ENCODE measurements around the gene DPP9.
"Not testable (repeated sequence)": the region's sequence is repeated elsewhere in the genome, so short reads cannot be mapped to it uniquely, and the experiment has no call there.

The DPP9 gene

GRCh38 chr19:4691373-4691772 lies 32.3 kb downstream of the DPP9 start:
- in situ Hi-C loops (cut with MboI; ENCODE audit: low sequenced_read_pairs), result no loop called here

- in situ Hi-C loops (cut with MboI; ENCODE audit: low sequenced_read_pairs), result no loop called here
Measured at GRCh38 chr19:4690361-4690760, 33.3 kb downstream of the DPP9 start.

- in situ Hi-C loops (cut with MboI; ENCODE audit: low sequenced_read_pairs), result no loop called here
Measured at GRCh38 chr19:4689403-4689802, 34.2 kb downstream of the DPP9 start.

GRCh38 chr19:4688587-4688986 lies 35.1 kb downstream of the DPP9 start:
- in situ Hi-C loops (cut with MboI; ENCODE audit: low sequenced_read_pairs), result no loop called here

- in situ Hi-C loops (cut with MboI; ENCODE audit: low sequenced_read_pairs), result no loop called here
Measured at GRCh38 chr19:4687396-4687795, 36.2 kb downstream of the DPP9 start.

- in situ Hi-C loops (cut with MboI; ENCODE audit: low sequenced_read_pairs), result no loop called here
Measured at GRCh38 chr19:4686700-4687099, 36.9 kb downstream of the DPP9 start.

GRCh38 chr19:4684312-4685095 lies 39.1 kb downstream of the DPP9 start:
- in situ Hi-C loops (cut with MboI; ENCODE audit: low sequenced_read_pairs), result no loop called here

- in situ Hi-C loops (cut with MboI; ENCODE audit: low sequenced_read_pairs), result no loop called here
Measured at GRCh38 chr19:4682417-4683200, 41.0 kb downstream of the DPP9 start.

GRCh38 chr19:4680021-4680420 lies 43.6 kb downstream of the DPP9 start:
- in situ Hi-C loops (cut with MboI; ENCODE audit: low sequenced_read_pairs), result not testable (repeated sequence)

- in situ Hi-C loops (cut with MboI; ENCODE audit: low sequenced_read_pairs), result no loop called here
Measured at GRCh38 chr19:4678881-4679790, 44.5 kb downstream of the DPP9 start.

- in situ Hi-C loops (cut with MboI; ENCODE audit: low sequenced_read_pairs), result no loop called here
Measured at GRCh38 chr19:4676955-4677731, 46.5 kb downstream of the DPP9 start.

GRCh38 chr19:4675346-4675745 lies 48.3 kb downstream of the DPP9 start:
- in situ Hi-C loops (cut with MboI; ENCODE audit: low sequenced_read_pairs), result no loop called here

- in situ Hi-C loops (cut with MboI; ENCODE audit: low sequenced_read_pairs), result no loop called here
Measured at GRCh38 chr19:4673726-4674125, 49.9 kb downstream of the DPP9 start.

GRCh38 chr19:4673216-4673615 lies 50.4 kb downstream of the DPP9 start:
- in situ Hi-C loops (cut with MboI; ENCODE audit: low sequenced_read_pairs), result no loop called here

GRCh38 chr19:4671185-4671851 lies 52.3 kb downstream of the DPP9 start:
- in situ Hi-C loops (cut with MboI; ENCODE audit: low sequenced_read_pairs), result no loop called here

- in situ Hi-C loops (cut with MboI; ENCODE audit: low sequenced_read_pairs), result no loop called here
Measured at GRCh38 chr19:4669723-4670480, 53.7 kb downstream of the DPP9 start, which contains the start of gene MYDGF. Gene MYDGF (minus strand): TSS chr19:4670342. CDS start chr19:4670334, 8 bp downstream.

- in situ Hi-C loops (cut with MboI; ENCODE audit: low sequenced_read_pairs), result no loop called here
Measured at GRCh38 chr19:4664642-4665041, 59.0 kb downstream of the DPP9 start.

- in situ Hi-C loops (cut with MboI; ENCODE audit: low sequenced_read_pairs), result no loop called here
Measured at GRCh38 chr19:4662812-4663211, 60.8 kb downstream of the DPP9 start.

All from HL-60/S4 (cell line).